Measurements from ENCODE around the gene MORC4.

- TF ChIP-seq CTCF (IDR thresholded peaks at IDR 0.05; ENCODE audit: insufficient read depth, low read length, poor library complexity, severe bottlenecking) (no peak), EZH2phosphoT487 (conservative IDR thresholded peaks at IDR 0.05; ENCODE audit: low read length) (no peak)
These were observed 23.6 kb downstream of the MORC4 start for GRCh38 chrX:106976416-106976815.
